Ishikawa (cell line): Measurements from ENCODE around the gene MYCBPAP.

Source experiments
- CEBPB ChIP-seq: IDR thresholded peaks from 2 replicates; pipeline ENCODE4 v1.6.1; 2012
- CREB1 ChIP-seq: IDR thresholded peaks from 2 replicates; pipeline ENCODE4 v1.6.1; 2012; ENCODE audit warnings: low read depth
- EGR1 ChIP-seq: IDR thresholded peaks from 2 replicates; pipeline ENCODE4 v1.6.1; 2012
- EP300 ChIP-seq: IDR thresholded peaks from 2 replicates; pipeline ENCODE4 v1.6.1; 2012; ENCODE audit warnings: borderline replicate concordance
- FOXM1 ChIP-seq: IDR thresholded peaks from 2 replicates; pipeline ENCODE4 v1.6.1; 2012; ENCODE audit warnings: low read depth, borderline replicate concordance
- NFIC ChIP-seq: IDR thresholded peaks from 2 replicates; pipeline ENCODE4 v1.6.1; 2012
- RAD21 ChIP-seq: IDR thresholded peaks from 2 replicates; pipeline ENCODE4 v1.6.1; 2012; ENCODE audit warnings: low read depth
- TAF1 ChIP-seq: IDR thresholded peaks from 2 replicates; pipeline ENCODE4 v1.6.1; 2012; ENCODE audit warnings: low read depth, mild to moderate bottlenecking
- TCF12 ChIP-seq: IDR thresholded peaks from 2 replicates; pipeline ENCODE4 v1.6.1; 2012; ENCODE audit warnings: low read depth
- TEAD4 ChIP-seq: IDR thresholded peaks from 2 replicates; pipeline ENCODE4 v1.6.1; 2012
- YY1 ChIP-seq: IDR thresholded peaks from 2 replicates; pipeline ENCODE4 v1.6.1; 2012; ENCODE audit warnings: low read depth
- ZBTB7A ChIP-seq: IDR thresholded peaks from 2 replicates; pipeline ENCODE4 v1.6.1; 2012; ENCODE audit warnings: low read depth
- TF ChIP-seq, protein P1 (sequence below): IDR thresholded peaks from 2 replicates; pipeline ENCODE4 v1.6.1; 2012
- TF ChIP-seq, protein P2 (sequence below): IDR thresholded peaks from 2 replicates; pipeline ENCODE4 v1.6.1; 2012; ENCODE audit warnings: low read depth, mild to moderate bottlenecking
- TF ChIP-seq, protein P3 (sequence below): IDR thresholded peaks from 2 replicates; pipeline ENCODE4 v1.6.1; 2012

MYCBPAP gene

DNA sequence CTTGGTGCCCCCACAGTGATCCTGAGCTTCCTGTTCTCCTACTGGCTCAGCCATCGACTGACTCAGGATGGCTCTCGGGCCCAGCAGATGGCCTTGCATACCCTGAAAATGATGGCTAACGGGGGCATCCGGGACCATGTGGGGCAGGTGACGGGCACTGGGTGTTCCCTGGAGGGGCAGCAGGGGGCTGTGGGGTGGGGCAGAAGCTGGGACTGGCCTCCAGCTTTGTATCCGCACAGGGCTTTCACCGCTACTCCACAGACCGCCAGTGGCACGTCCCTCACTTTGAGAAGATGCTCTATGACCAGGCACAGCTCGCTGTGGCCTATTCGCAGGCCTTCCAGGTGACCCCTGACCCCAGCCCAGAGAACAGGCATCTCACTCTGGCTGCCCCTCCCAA, 41.7 kb downstream of the MYCBPAP start:
- TF ChIP-seq CREB1 (no peak), NFIC (no peak), TAF1 (no peak), ZBTB7A (no peak), TCF12 (no peak), TEAD4 (no peak), CEBPB (no peak), RAD21 (no peak), EP300 (no peak), EGR1 (no peak), YY1 (no peak), FOXM1 (no peak)
- TF ChIP-seq, protein P1, sequence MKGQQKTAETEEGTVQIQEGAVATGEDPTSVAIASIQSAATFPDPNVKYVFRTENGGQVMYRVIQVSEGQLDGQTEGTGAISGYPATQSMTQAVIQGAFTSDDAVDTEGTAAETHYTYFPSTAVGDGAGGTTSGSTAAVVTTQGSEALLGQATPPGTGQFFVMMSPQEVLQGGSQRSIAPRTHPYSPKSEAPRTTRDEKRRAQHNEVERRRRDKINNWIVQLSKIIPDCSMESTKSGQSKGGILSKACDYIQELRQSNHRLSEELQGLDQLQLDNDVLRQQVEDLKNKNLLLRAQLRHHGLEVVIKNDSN = no peak
- TF ChIP-seq, protein P2, sequence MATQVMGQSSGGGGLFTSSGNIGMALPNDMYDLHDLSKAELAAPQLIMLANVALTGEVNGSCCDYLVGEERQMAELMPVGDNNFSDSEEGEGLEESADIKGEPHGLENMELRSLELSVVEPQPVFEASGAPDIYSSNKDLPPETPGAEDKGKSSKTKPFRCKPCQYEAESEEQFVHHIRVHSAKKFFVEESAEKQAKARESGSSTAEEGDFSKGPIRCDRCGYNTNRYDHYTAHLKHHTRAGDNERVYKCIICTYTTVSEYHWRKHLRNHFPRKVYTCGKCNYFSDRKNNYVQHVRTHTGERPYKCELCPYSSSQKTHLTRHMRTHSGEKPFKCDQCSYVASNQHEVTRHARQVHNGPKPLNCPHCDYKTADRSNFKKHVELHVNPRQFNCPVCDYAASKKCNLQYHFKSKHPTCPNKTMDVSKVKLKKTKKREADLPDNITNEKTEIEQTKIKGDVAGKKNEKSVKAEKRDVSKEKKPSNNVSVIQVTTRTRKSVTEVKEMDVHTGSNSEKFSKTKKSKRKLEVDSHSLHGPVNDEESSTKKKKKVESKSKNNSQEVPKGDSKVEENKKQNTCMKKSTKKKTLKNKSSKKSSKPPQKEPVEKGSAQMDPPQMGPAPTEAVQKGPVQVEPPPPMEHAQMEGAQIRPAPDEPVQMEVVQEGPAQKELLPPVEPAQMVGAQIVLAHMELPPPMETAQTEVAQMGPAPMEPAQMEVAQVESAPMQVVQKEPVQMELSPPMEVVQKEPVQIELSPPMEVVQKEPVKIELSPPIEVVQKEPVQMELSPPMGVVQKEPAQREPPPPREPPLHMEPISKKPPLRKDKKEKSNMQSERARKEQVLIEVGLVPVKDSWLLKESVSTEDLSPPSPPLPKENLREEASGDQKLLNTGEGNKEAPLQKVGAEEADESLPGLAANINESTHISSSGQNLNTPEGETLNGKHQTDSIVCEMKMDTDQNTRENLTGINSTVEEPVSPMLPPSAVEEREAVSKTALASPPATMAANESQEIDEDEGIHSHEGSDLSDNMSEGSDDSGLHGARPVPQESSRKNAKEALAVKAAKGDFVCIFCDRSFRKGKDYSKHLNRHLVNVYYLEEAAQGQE = no peak
- TF ChIP-seq, protein P3, sequence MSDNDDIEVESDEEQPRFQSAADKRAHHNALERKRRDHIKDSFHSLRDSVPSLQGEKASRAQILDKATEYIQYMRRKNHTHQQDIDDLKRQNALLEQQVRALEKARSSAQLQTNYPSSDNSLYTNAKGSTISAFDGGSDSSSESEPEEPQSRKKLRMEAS = no peak

DNA sequence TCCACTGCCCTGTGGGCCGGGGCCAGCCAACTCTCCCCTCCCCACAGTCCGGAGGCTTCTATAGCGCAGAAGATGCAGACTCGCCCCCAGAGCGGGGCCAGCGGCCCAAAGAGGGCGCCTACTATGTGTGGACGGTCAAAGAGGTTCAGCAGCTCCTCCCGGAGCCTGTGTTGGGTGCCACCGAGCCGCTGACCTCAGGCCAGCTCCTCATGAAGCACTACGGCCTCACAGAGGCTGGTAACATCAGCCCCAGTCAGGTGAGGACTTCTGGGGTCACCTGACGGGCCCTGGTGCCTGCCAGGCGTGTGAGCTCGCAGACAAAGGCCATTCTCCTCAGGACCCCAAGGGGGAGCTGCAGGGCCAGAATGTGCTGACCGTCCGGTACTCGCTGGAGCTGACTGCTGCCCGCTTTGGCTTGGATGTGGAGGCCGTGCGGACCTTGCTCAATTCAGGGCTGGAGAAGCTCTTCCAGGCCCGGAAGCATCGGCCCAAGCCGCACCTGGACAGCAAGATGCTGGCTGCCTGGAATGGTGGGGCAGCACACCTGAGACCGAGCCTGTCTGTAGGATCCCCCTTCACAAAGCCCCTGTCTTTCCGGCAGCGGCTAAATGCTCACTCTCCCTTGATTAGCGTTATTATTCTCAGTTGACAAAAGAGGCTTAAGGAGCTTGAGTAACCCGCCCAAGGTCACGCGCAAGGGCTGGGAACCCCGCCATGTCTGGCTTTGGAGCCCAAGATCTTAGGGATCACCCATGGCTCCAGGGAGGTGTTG, 42.6 kb downstream of the MYCBPAP start:
- TF ChIP-seq CREB1 = no peak
- TF ChIP-seq, protein P3 = no peak
- no peak for TF ChIP-seq CEBPB
- TF ChIP-seq FOXM1 = no peak
- TF ChIP-seq EP300 = no peak
- TF ChIP-seq, protein P1 = peak; percentile 82
- TF ChIP-seq, protein P2 = no peak
- no peak for TF ChIP-seq TAF1
- TF ChIP-seq RAD21 = peak; percentile 77
- no peak for TF ChIP-seq TCF12
- TF ChIP-seq YY1 = no peak
- TF ChIP-seq ZBTB7A = no peak
- no peak for TF ChIP-seq NFIC
- TF ChIP-seq TEAD4 = no peak

DNA sequence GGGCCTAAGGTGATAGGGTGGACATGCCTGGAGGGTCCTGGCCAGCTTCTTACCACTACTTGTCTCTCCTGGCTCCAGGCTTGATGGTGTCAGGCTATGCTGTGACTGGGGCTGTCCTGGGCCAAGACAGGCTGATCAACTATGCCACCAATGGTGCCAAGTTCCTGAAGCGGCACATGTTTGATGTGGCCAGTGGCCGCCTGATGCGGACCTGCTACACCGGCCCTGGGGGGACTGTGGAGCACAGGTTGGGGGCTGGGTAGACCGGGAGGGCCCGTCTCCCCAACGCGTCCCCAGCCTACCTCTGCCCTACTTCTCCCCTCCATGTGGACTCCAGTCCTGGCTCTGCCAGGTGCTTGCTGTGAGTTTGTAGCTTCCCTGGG, 43.2 kb downstream of the MYCBPAP start:
- TF ChIP-seq TAF1 = no peak
- TF ChIP-seq TCF12 = no peak
- no peak for TF ChIP-seq CREB1
- no peak for TF ChIP-seq CEBPB
- no peak for TF ChIP-seq RAD21
- no peak for TF ChIP-seq TEAD4
- TF ChIP-seq YY1 = no peak
- TF ChIP-seq EGR1 = no peak
- TF ChIP-seq, protein P1 = no peak
- TF ChIP-seq EP300 = no peak
- no peak for TF ChIP-seq ZBTB7A
- TF ChIP-seq, protein P2 = no peak
- TF ChIP-seq, protein P3 = no peak
- no peak for TF ChIP-seq NFIC
- TF ChIP-seq FOXM1 = no peak
